Activated T-cell treated with anti-CD3 and anti-CD28 coated beads, Interleukin-2, amount 50 U/mL, for 4 hours (primary cell): Measurements from ENCODE around the gene SLC2A5. TPM values are rescaled to one million over a fixed set of nuclear protein-coding genes. Genes with fewer than 3 reads are reported as not detected.
"Not testable (repeated sequence)": the region's sequence is repeated elsewhere in the genome, so short reads cannot be mapped to it uniquely, and the experiment has no call there.

Source experiments
- ATAC-seq, 2 donors: fragments of 200-7000 bp; cut with Tn5 transposase; one replicate each; pipeline ENCODE4 v1.10.0; 2021
- DNase-seq: peaks from one replicate; pipeline ENCODE4 v3.0.0-alpha.2; 2020
- H3K27me3 Mint-ChIP-seq: one replicate; pipeline ENCODE4 v1.8.0; 2021; ENCODE audit warnings: low read depth, mixed read lengths
- H3K36me3 Mint-ChIP-seq: one replicate; pipeline ENCODE4 v1.8.0; 2022; ENCODE audit warnings: mixed read lengths; ENCODE audit not compliant: insufficient read depth
- H3K4me1 Mint-ChIP-seq: one replicate; pipeline ENCODE4 v1.8.0; 2021; ENCODE audit warnings: low read depth, mixed read lengths
- H3K4me3 Mint-ChIP-seq: one replicate; pipeline ENCODE4 v1.8.0; 2021; ENCODE audit warnings: mild to moderate bottlenecking, moderate library complexity, mixed read lengths
- H3K9me3 Mint-ChIP-seq: one replicate; pipeline ENCODE4 v1.8.0; 2021; ENCODE audit warnings: mixed read lengths
- total RNA-seq, 3 donors: library from RNA; stranded (reverse); gene quantifications; one replicate each; pipeline ENCODE4 v1.2.1, GENCODE V29; 2021

The SLC2A5 gene
- total RNA-seq, 3 donors from 2014 or later, result not detected

GRCh38 chr1:9004031-9004699 is 65.3 kb downstream of the SLC2A5 start:
- no peaks in the 10 kb centered on the region for H3K9me3 Mint-ChIP-seq
- no peaks in the 10 kb centered on the region for H3K36me3 Mint-ChIP-seq
- DNase-seq, result no peak
- no peaks in the 10 kb centered on the region for H3K27me3 Mint-ChIP-seq
- H3K4me1 Mint-ChIP-seq, result peaks cover 9% of the 10 kb centered on the region
- peak in 1 of 2 donors; percentile 13 for ATAC-seq
- no peak overlapping the region for H3K4me3 Mint-ChIP-seq

- not testable (repeated sequence) for H3K9me3 Mint-ChIP-seq, DNase-seq, ATAC-seq, H3K4me1 Mint-ChIP-seq, H3K36me3 Mint-ChIP-seq, H3K27me3 Mint-ChIP-seq, H3K4me3 Mint-ChIP-seq
Measured at GRCh38 chr1:9002215-9002560, 67.2 kb downstream of the SLC2A5 start.

GRCh38 chr1:9001534-9002214 is 67.8 kb downstream of the SLC2A5 start:
- not testable (repeated sequence) for H3K27me3 Mint-ChIP-seq, DNase-seq, H3K4me1 Mint-ChIP-seq, ATAC-seq, H3K36me3 Mint-ChIP-seq, H3K9me3 Mint-ChIP-seq, H3K4me3 Mint-ChIP-seq

GRCh38 chr1:8993962-8994675 is 75.3 kb downstream of the SLC2A5 start:
- not testable (repeated sequence) for DNase-seq, H3K4me1 Mint-ChIP-seq, H3K36me3 Mint-ChIP-seq, H3K9me3 Mint-ChIP-seq, ATAC-seq, H3K27me3 Mint-ChIP-seq, H3K4me3 Mint-ChIP-seq

GRCh38 chr1:8992936-8993687 is 76.3 kb downstream of the SLC2A5 start:
- Mint-ChIP-seq H3K4me3 (no peak overlapping the region), H3K36me3 (no peaks in the 10 kb centered on the region), H3K4me1 (peaks cover under 1% of the 10 kb centered on the region), H3K27me3 (no peaks in the 10 kb centered on the region), H3K9me3 (no peaks in the 10 kb centered on the region)
- DNase-seq (no peak), ATAC-seq (no peak)

GRCh38 chr1:8989821-8990220 is 79.6 kb downstream of the SLC2A5 start:
- Mint-ChIP-seq H3K4me1 (peaks cover 18% of the 10 kb centered on the region), H3K9me3 (no peaks in the 10 kb centered on the region), H3K36me3 (no peaks in the 10 kb centered on the region), H3K4me3 (no peak overlapping the region), H3K27me3 (no peaks in the 10 kb centered on the region)
- DNase-seq (no peak), ATAC-seq (no peak)

- no peaks in the 10 kb centered on the region for H3K9me3 Mint-ChIP-seq
- no peak for ATAC-seq
- no peak for DNase-seq
- no peaks in the 10 kb centered on the region for H3K27me3 Mint-ChIP-seq
- H3K36me3 Mint-ChIP-seq, result no peaks in the 10 kb centered on the region
- peaks cover 20% of the 10 kb centered on the region for H3K4me1 Mint-ChIP-seq
- H3K4me3 Mint-ChIP-seq, result no peak overlapping the region
Measured at GRCh38 chr1:8989061-8989460, 80.4 kb downstream of the SLC2A5 start.

- H3K4me1 Mint-ChIP-seq, result peaks cover 24% of the 10 kb centered on the region
- no peak for ATAC-seq
Measured at GRCh38 chr1:8988618-8988967, 80.8 kb downstream of the SLC2A5 start.

GRCh38 chr1:8987881-8988617 is 81.4 kb downstream of the SLC2A5 start:
- Mint-ChIP-seq H3K36me3 (no peaks in the 10 kb centered on the region), H3K9me3 (no peaks in the 10 kb centered on the region), H3K4me1 (peaks cover 28% of the 10 kb centered on the region), H3K4me3 (peak overlapping the region; percentile 35), H3K27me3 (no peaks in the 10 kb centered on the region)
- DNase-seq (peak; percentile 64), ATAC-seq (peak; percentile 76 to 80)

More at GRCh38 chr1:8988618-8988967, 80.8 kb downstream of the SLC2A5 start:
- DNase-seq, result no peak
- H3K4me3 Mint-ChIP-seq, result no peak overlapping the region
- no peaks in the 10 kb centered on the region for H3K27me3 Mint-ChIP-seq
- no peaks in the 10 kb centered on the region for H3K9me3 Mint-ChIP-seq
- H3K36me3 Mint-ChIP-seq, result no peaks in the 10 kb centered on the region

- no peak overlapping the region for H3K4me3 Mint-ChIP-seq
- H3K36me3 Mint-ChIP-seq, result no peaks in the 10 kb centered on the region
- no peak for DNase-seq
- H3K9me3 Mint-ChIP-seq, result no peaks in the 10 kb centered on the region
- peaks cover 28% of the 10 kb centered on the region for H3K4me1 Mint-ChIP-seq
- ATAC-seq, result no peak
- no peaks in the 10 kb centered on the region for H3K27me3 Mint-ChIP-seq
Measured at GRCh38 chr1:8986814-8987190, 82.6 kb downstream of the SLC2A5 start.

GRCh38 chr1:8985915-8986813 is 83.3 kb downstream of the SLC2A5 start:
- no peaks in the 10 kb centered on the region for H3K27me3 Mint-ChIP-seq
- no peak overlapping the region for H3K4me3 Mint-ChIP-seq
- peaks cover 28% of the 10 kb centered on the region for H3K4me1 Mint-ChIP-seq
- no peaks in the 10 kb centered on the region for H3K36me3 Mint-ChIP-seq
- H3K9me3 Mint-ChIP-seq, result no peaks in the 10 kb centered on the region
- DNase-seq (no peak), ATAC-seq (no peak)
